OCI-LY1 (cell line): ENCODE measurements around the gene METTL8.

Source experiments
- EZH2 ChIP-seq: fragments of 200-600 bp; sonication (generic), shearing (Covaris generic); IDR thresholded peaks from 2 replicates; pipeline ENCODE4 v1.8.0; 2017; ENCODE audit warnings: borderline replicate concordance, mixed run types, mild to moderate bottlenecking, antibody characterized with exemption, low read length, moderate library complexity, mixed read lengths
- TF ChIP-seq, protein P1 (sequence below): fragments of 200-600 bp; sonication (generic), shearing (Covaris generic); IDR thresholded peaks from 2 replicates; pipeline ENCODE4 v1.5.1; 2017; ENCODE audit warnings: mild to moderate bottlenecking, antibody characterized with exemption, low read length, moderate library complexity, mixed read lengths

GRCh38 chr2:171482877-171483276 lies 49.1 kb upstream of the METTL8 start:
- TF ChIP-seq, protein P1, sequence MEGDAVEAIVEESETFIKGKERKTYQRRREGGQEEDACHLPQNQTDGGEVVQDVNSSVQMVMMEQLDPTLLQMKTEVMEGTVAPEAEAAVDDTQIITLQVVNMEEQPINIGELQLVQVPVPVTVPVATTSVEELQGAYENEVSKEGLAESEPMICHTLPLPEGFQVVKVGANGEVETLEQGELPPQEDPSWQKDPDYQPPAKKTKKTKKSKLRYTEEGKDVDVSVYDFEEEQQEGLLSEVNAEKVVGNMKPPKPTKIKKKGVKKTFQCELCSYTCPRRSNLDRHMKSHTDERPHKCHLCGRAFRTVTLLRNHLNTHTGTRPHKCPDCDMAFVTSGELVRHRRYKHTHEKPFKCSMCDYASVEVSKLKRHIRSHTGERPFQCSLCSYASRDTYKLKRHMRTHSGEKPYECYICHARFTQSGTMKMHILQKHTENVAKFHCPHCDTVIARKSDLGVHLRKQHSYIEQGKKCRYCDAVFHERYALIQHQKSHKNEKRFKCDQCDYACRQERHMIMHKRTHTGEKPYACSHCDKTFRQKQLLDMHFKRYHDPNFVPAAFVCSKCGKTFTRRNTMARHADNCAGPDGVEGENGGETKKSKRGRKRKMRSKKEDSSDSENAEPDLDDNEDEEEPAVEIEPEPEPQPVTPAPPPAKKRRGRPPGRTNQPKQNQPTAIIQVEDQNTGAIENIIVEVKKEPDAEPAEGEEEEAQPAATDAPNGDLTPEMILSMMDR, result no peak
- no peak for TF ChIP-seq EZH2
